Measurements from ENCODE around the gene ULK4. TPM values are rescaled to one million over a fixed set of nuclear protein-coding genes. Genes with fewer than 3 reads are reported as not detected.

Gene ULK4
- total RNA-seq, 1 donor from 2014 or later = 13.3 TPM

DNA sequence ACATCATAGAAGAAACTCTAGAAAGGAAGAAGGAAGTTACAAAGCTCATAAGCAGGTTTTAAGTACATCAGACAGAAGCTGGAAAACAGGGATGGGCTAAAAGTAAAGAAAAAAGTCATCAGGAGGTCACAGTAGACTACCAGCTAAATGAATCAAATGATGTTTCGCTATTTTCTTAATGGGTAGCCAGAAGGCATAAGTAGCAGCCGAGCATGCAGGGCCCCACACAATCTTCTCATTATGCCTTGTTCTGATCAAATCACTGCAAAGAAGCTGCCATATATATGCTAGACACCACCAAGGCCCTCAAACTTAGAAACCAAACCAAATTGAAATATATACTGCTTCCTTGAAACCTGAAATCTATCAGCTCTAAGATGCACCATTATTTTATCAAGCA lies 349.1 kb downstream of the ULK4 start:
- DNase-seq (ENCODE audit: low spot score) = no peak
- ATAC-seq = no peak
- intact Hi-C loops (cut with DNase I) = no loop called here

DNA sequence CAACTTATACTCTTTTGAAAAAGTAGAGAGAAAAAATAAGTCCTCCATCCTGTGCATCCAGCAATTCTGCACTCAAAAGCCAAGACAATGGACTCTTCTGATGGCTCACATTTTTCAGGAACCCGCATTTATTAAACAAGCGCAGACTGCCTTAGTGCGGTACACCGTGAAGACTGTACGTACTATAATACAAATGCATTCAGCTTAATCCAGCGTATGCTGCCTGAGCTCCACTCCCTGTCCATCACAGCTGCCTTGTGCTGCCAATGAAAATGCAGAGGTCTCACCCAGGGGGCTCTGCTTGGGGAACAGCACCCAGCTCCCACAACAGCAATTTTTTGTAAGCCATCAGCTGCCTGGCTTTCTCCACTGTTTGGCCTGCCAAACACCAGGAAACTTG lies 350.9 kb downstream of the ULK4 start:
- intact Hi-C loops (cut with DNase I) = no loop called here
- DNase-seq (ENCODE audit: low spot score) (no peak), ATAC-seq (no peak)

DNA sequence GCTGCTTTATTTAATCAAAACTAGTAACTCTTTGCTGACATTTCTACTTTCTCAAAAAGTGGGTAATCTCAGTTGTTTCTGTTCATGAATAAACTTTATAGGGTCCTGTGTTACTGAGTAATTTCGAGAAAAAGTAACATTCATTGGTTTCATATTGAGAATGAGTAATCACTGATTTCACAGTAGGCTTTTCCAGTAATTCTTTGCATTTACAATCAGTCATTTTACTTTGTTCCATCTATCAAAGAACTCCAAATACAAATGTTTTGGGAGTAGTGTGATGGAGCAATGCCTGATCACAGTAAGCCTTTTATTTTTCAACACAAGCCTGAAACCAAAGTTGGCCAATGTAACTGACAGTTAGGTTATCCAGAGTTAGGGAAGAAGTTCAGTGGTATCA lies 353.6 kb downstream of the ULK4 start:
- intact Hi-C loops (cut with DNase I) = no loop called here
- no peak for ATAC-seq

GRCh38 chr3:41603807-41604206 lies 358.1 kb downstream of the ULK4 start:
- no peak for ATAC-seq
- intact Hi-C loops (cut with DNase I) = no loop called here
- no peak for DNase-seq (ENCODE audit: low spot score)

More for the DNA sequence above, 353.6 kb downstream of the ULK4 start:
- DNase-seq (ENCODE audit: low spot score) = no peak

DNA sequence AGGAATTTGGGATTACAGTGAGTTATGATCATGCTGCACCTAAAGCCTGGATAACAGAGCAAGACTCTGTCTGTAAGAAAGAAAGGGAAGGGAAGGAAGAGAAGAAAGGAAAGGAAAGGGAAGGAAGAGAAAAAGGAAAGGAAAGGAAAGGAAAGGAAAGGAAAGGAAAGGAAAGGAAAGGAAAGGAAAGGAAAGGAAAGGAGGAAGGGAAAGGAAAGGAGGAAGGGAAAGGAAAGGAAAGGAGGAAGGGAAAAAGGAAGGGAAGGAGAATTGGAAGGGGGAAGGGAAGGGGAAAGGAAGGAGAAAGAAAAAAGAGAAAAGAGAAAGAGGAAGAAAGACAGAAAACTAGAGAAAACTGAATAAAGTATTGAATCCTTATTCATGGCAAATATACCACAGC lies 359.8 kb downstream of the ULK4 start:
- DNase-seq (ENCODE audit: low spot score) (no peak), ATAC-seq (no peak)
- intact Hi-C loops (cut with DNase I) = no loop called here

DNA sequence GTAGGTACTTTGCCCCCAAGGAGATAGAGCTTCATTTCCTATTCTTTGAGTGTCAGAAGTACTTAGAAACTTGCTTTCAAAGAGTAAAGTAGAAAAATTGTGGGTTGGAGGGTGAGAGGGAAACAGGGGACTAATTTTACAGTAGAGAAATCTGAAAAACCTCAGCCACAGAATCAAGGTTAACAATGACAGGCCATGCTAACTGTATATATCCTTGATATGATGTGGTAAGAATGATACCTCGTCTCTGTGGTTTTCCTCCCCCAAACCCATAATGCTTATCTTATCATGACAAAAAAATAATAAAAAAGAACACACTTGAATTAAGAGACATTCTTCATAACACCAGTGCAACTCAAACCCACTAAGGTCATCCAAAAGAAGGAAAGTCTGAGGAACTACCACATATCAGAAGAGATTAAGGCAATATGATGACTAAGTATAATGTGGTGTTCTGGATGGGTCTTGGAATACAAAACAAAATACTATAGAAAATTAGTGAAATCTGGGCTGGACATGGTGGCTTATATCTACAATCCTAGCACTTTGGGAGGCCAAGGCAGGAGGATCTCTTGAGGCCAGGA lies 360.4 kb downstream of the ULK4 start:
- intact Hi-C loops (cut with DNase I) = no loop called here
- ATAC-seq = no peak
- DNase-seq (ENCODE audit: low spot score) = no peak

DNA sequence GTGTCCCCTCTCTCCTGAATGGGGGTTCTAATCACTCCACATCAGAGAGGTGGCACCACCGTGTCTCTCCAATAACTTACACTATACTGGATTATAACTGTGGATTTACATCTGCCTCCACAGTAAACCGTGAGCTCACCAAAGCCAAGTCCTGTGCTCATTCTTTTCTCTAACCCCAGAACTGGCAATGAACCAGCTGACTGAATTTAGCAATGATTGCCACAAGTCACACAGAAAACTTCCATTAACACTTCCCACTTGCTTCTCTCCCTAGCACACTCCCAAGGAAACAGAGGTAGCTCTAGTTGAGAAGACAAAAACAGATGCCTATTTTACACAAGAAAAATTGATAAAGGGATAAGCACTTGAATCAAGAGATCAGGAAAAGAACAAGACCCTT lies 361.3 kb downstream of the ULK4 start:
- ATAC-seq (no peak), DNase-seq (ENCODE audit: low spot score) (no peak)
- intact Hi-C loops (cut with DNase I) = no loop called here

- intact Hi-C loops (cut with DNase I) = no loop called here
- ATAC-seq (no peak), DNase-seq (ENCODE audit: low spot score) (no peak)
Measured at GRCh38 chr3:41599127-41599484, 362.8 kb downstream of the ULK4 start.

- DNase-seq (ENCODE audit: low spot score) (no peak), ATAC-seq (no peak)
- intact Hi-C loops (cut with DNase I) = no loop called here
Measured at GRCh38 chr3:41598402-41599126, 363.3 kb downstream of the ULK4 start.

DNA sequence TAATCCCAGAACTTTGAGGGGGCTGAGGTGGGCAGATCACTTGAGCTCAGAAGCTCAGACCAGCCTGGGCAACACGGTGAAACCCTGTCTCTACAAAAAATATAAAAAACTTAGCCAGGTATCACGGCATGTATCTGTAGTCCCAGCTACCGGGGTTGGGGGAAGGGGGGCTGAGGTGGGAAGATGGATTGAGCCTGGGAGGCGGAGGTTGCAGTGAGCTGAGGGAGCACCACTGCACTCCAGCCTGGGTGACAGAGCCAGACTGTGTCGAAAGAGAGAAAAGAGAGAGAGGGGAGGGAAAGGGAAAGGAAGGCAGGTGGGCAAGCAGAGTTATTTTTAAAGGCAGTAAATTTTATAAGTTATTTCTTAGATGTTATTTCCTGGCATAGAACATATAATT lies 368.1 kb downstream of the ULK4 start:
- ATAC-seq (no peak), DNase-seq (ENCODE audit: low spot score) (no peak)
- intact Hi-C loops (cut with DNase I) = no loop called here

GRCh38 chr3:41592753-41593510 lies 369.0 kb downstream of the ULK4 start:
- ATAC-seq = no peak
- intact Hi-C loops (cut with DNase I) = no loop called here
- DNase-seq (ENCODE audit: low spot score) = no peak

DNA sequence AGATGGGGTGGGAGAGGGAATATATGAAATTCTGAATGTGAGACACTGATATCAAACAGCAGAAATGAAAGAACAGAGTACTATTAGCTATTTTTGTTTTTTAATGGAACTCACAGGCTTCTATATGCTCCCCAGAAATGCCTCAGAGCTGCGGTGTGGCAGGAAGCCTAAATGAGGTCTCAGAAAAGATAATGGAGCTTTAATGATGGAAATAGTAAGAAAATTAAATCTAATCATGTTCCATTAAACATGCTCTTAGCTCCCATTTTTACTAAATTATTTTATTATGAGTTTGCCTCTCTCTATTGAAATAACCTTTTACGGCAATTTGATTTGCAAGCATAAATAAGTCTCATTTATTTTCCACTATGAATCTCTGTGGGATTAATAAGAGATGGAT lies 378.9 kb downstream of the ULK4 start:
- intact Hi-C loops (cut with DNase I) = no loop called here
- no peak for DNase-seq (ENCODE audit: low spot score)
- ATAC-seq = no peak

- intact Hi-C loops (cut with DNase I) = no loop called here
- ATAC-seq (no peak), DNase-seq (ENCODE audit: low spot score) (no peak)
Measured at GRCh38 chr3:41581700-41582099, 380.2 kb downstream of the ULK4 start.

DNA sequence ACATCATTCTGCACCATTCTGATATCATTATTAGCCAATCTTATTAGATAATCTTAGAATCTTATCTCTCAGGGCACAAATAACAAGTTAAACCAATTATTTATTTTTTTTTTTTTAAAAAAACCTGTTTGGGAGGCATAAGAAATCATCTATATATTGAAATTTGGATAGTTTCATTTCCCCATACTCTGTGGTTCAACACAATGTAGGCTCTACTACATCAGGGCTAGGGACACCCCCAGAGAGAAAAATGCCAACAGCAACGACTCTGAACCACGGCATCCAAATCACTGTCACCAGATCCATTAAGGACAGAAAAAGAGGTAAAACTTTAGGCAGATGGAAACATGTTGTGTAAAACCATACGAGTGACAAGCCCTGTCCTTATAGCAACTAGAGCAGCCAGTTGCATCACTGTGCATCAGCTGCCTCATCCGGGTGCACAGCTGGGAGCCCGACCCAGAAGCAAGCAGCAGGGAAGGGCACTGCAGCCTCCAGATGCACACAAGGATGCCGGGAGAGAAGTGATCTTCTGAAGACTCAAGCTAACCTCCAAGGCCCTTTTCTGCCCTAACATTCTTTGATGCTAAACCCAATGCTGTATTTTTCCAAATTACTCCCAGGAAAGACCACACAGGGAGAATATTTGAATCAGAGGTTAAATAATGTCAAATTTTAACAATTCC lies 381.5 kb downstream of the ULK4 start:
- intact Hi-C loops (cut with DNase I) = no loop called here
- peak; percentile 84 for ATAC-seq
- peak; percentile 64 for DNase-seq (ENCODE audit: low spot score)

DNA sequence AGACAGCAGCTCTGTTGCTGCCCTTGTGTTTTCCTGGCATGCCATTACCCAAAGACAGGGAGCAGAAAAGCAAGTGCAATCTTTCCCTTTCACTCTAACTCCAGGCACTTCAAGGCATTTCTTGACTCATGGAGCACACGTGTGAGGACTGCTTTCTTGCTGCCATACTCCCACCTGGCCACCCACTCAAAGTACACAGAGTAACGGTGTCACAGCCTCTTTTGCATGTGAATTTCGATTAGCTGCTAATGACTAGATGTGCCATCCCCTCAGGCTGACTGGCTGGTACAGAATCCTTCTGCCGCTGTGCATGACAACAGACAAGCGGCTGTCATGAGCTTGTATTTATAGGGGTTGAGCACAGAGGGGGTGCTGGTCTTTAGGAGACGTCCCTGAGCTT lies 382.0 kb downstream of the ULK4 start:
- intact Hi-C loops (cut with DNase I) = no loop called here
- DNase-seq (ENCODE audit: low spot score) (no peak), ATAC-seq (no peak)

DNA sequence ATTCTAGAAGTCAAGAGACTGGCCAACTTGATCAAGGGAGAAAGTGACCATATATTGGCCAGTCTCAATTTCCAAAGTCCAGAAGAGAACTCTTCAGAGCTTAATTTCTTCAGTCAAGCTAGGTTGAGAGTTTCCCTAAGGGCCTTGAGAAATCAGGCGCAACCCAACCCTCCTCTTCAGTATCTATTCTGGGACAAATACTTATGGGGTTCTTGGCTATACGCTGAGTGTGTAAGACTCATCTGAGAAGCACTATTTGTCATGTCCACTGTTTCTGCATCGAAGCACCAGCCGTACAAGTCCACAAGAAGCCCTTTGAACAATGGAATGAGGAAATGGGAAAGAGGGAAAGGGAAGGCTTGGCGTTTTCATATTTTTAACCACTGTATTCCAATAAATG lies 383.1 kb downstream of the ULK4 start:
- no peak for DNase-seq (ENCODE audit: low spot score)
- intact Hi-C loops (cut with DNase I) = no loop called here
- no peak for ATAC-seq

- DNase-seq (ENCODE audit: low spot score) (no peak), ATAC-seq (peak; percentile 33)
- intact Hi-C loops (cut with DNase I) = no loop called here
Measured at GRCh38 chr3:41575724-41576123, 386.2 kb downstream of the ULK4 start.

- intact Hi-C loops (cut with DNase I) = no loop called here
- DNase-seq (ENCODE audit: low spot score) (no peak), ATAC-seq (no peak)
Measured at GRCh38 chr3:41574900-41575299, 387.0 kb downstream of the ULK4 start.

GRCh38 chr3:41573591-41573990 lies 388.3 kb downstream of the ULK4 start:
- DNase-seq (ENCODE audit: low spot score) (no peak), ATAC-seq (no peak)
- intact Hi-C loops (cut with DNase I) = no loop called here

GRCh38 chr3:41572092-41572491 lies 389.8 kb downstream of the ULK4 start:
- intact Hi-C loops (cut with DNase I) = no loop called here
- ATAC-seq (no peak), DNase-seq (ENCODE audit: low spot score) (no peak)
